GM21619 (cell line): Measurements from ENCODE around the gene ARSG.

ENCODE experiments used
- ATAC-seq: cut with Tn5 transposase; IDR thresholded peaks from one replicate; pipeline ENCODE4 v1.9.1; 2021; ENCODE audit not compliant: unreplicated experiment

Gene ARSG

GRCh38 chr17:68463211-68464019 lies 172.1 kb downstream of the ARSG start:
- ATAC-seq, result no peak

- ATAC-seq, result no peak
Measured at GRCh38 chr17:68468334-68468733, 177.0 kb downstream of the ARSG start.

GRCh38 chr17:68468788-68469187 lies 177.5 kb downstream of the ARSG start:
- no peak for ATAC-seq
